ENCODE results near the gene PRSS33.

The PRSS33 gene

GRCh38 chr16:2799205-2799858, 12.0 kb upstream of the PRSS33 start:
- no peak for DNase-seq (ENCODE audit: low read depth in 3 of 3)

- no peak for DNase-seq (ENCODE audit: low read depth in 3 of 3)
These were observed 11.4 kb upstream of the PRSS33 start for GRCh38 chr16:2798723-2799204.

GRCh38 chr16:2795395-2796143, 8.2 kb upstream of the PRSS33 start:
- DNase-seq (ENCODE audit: low read depth in 3 of 3): no peak

- no peak for DNase-seq (ENCODE audit: low read depth in 3 of 3)
These were observed 5.6 kb upstream of the PRSS33 start for GRCh38 chr16:2792940-2793339.

- DNase-seq (ENCODE audit: low read depth in 3 of 3): no peak
These were observed 3.8 kb upstream of the PRSS33 start for GRCh38 chr16:2791174-2791573.

GRCh38 chr16:2790631-2791030, 3.3 kb upstream of the PRSS33 start:
- DNase-seq (ENCODE audit: low read depth in 3 of 3): no peak

- DNase-seq (ENCODE audit: low read depth in 3 of 3): no peak
These were observed 601 bp upstream of the PRSS33 start for GRCh38 chr16:2787961-2788360.

GRCh38 chr16:2786826-2787151, 571 bp downstream of the PRSS33 start:
- no peak for DNase-seq (ENCODE audit: low read depth in 3 of 3)

GRCh38 chr16:2786061-2786825, 1.1 kb downstream of the PRSS33 start:
- no peak for DNase-seq (ENCODE audit: low read depth in 3 of 3)

GRCh38 chr16:2785101-2785991, 2.0 kb downstream of the PRSS33 start:
- peak in 1 of 3 donors; percentile 26 for DNase-seq (ENCODE audit: low read depth in 3 of 3)

GRCh38 chr16:2784358-2785100, 2.8 kb downstream of the PRSS33 start:
- DNase-seq (ENCODE audit: low read depth in 3 of 3): no peak

GRCh38 chr16:2783581-2784357, 3.6 kb downstream of the PRSS33 start:
- DNase-seq (ENCODE audit: low read depth in 3 of 3): no peak

- DNase-seq (ENCODE audit: low read depth in 3 of 3): no peak
These were observed 4.6 kb downstream of the PRSS33 start for GRCh38 chr16:2782583-2783351.

GRCh38 chr16:2779978-2780898, 7.1 kb downstream of the PRSS33 start:
- no peak for DNase-seq (ENCODE audit: low read depth in 3 of 3)

GRCh38 chr16:2779151-2779920, 8.0 kb downstream of the PRSS33 start:
- DNase-seq (ENCODE audit: low read depth in 3 of 3): no peak

- DNase-seq (ENCODE audit: low read depth in 3 of 3): no peak
These were observed 8.8 kb downstream of the PRSS33 start for GRCh38 chr16:2778630-2778958.

- DNase-seq (ENCODE audit: low read depth in 3 of 3): no peak
These were observed 9.3 kb downstream of the PRSS33 start for GRCh38 chr16:2777903-2778629.
